CD4-positive, alpha-beta T cell (primary cell): Measurements from ENCODE around the gene KIF4A. TPM values are rescaled to one million over a fixed set of nuclear protein-coding genes. Genes with fewer than 3 reads are reported as not detected.

Source experiments
- ATAC-seq: fragments of 200-7000 bp; cut with Tn5 transposase; one replicate; pipeline ENCODE4 v1.10.0; 2022; ENCODE audit warnings: mild to moderate bottlenecking; ENCODE audit not compliant: poor library complexity
- CTCF ChIA-PET: fragments of 350-600 bp; sonication (Branson Sonifier 250); formaldehyde crosslinking; loops from one replicate; lab custom pipeline; 2021; ENCODE audit warnings: antibody characterized with exemption, inconsistent platforms; lab: Charles Lee
- POLR2A ChIA-PET: fragments of 350-600 bp; sonication (Branson Sonifier 250); formaldehyde crosslinking; loops from one replicate; lab custom pipeline; 2021; ENCODE audit warnings: antibody characterized with exemption, inconsistent platforms; lab: Charles Lee
- DNase-seq, 14 experiments: peaks; one replicate each; pipeline ENCODE4 v3.0.0-alpha.2; 2013 to 2020; ENCODE audit warnings: mixed read lengths in 2 of 14
- H3K27ac ChIP-seq, 2 donors: one replicate each; pipeline versions ENCODE4 v1.5.1 to v1.7.0; 2013; ENCODE audit warnings: low read length in 2 of 2, low read depth in 1 of 2, mild to moderate bottlenecking in 1 of 2
- H3K27me3 ChIP-seq, 2 experiments: 1 replicate in 1 of 2; 2 replicates in 1 of 2; pipeline versions ENCODE4 v1.6.1 to v1.7.0; 2013; ENCODE audit warnings: low read length in 2 of 2, control low read depth in 1 of 2, mild to moderate bottlenecking in 1 of 2, moderate library complexity in 1 of 2; ENCODE audit not compliant: insufficient read depth in 2 of 2, control insufficient read depth in 1 of 2
- H3K36me3 ChIP-seq: one replicate; pipeline ENCODE4 v1.6.1; 2013; ENCODE audit warnings: low read length, control low read depth; ENCODE audit not compliant: insufficient read depth
- H3K4me1 ChIP-seq: one replicate; pipeline ENCODE4 v1.6.1; 2013; ENCODE audit warnings: low read length, control low read depth; ENCODE audit not compliant: insufficient read depth
- H3K4me3 ChIP-seq: one replicate; pipeline ENCODE4 v1.5.1; 2013; ENCODE audit warnings: mild to moderate bottlenecking, low read length, moderate library complexity
- H3K9me3 ChIP-seq, 2 experiments: 1 replicate in 1 of 2; 2 replicates in 1 of 2; pipeline versions ENCODE4 v1.6.1 to v1.7.0; 2013; ENCODE audit warnings: low read length in 2 of 2, mild to moderate bottlenecking in 2 of 2, control low read depth in 1 of 2, moderate library complexity in 1 of 2; ENCODE audit not compliant: control insufficient read depth in 1 of 2, insufficient read depth in 1 of 2
- H3K27ac Mint-ChIP-seq: one replicate; pipeline ENCODE4 v1.8.0; 2020; ENCODE audit warnings: mixed read lengths
- H3K27me3 Mint-ChIP-seq: one replicate; pipeline ENCODE4 v1.8.0; 2021; ENCODE audit warnings: mixed read lengths
- H3K36me3 Mint-ChIP-seq: one replicate; pipeline ENCODE4 v1.8.0; 2021; ENCODE audit warnings: low read depth, mixed read lengths
- H3K4me1 Mint-ChIP-seq: one replicate; pipeline ENCODE4 v1.8.0; 2021; ENCODE audit warnings: low read depth, mixed read lengths
- H3K4me3 Mint-ChIP-seq: one replicate; pipeline ENCODE4 v1.8.0; 2020; ENCODE audit warnings: mild to moderate bottlenecking, mixed read lengths
- H3K9me3 Mint-ChIP-seq: one replicate; pipeline ENCODE4 v1.8.0; 2020; ENCODE audit warnings: mixed read lengths
- intact Hi-C, 2 experiments: fragments of 100-400 bp; cut with DNase I in 1 of 2; cut with micrococcal nuclease in 1 of 2; formaldehyde crosslinking; loops; one replicate each; pipeline versions ENCODE4 v1.15.1 to v1.9.0; 2023 to 2025; cut with DNase I, micrococcal nuclease
- total RNA-seq, 174 experiments: library from RNA in 2 of 174; stranded (reverse) in 2 of 174; gene quantifications; one replicate each; pipeline ENCODE4 v1.2.3 and lab custom pipeline; 2021 to 2026
- TF ChIP-seq, protein P1 (sequence below): fragments of 200-600 bp; IDR thresholded peaks from one replicate; pipeline ENCODE4 v1.8.0; 2022; ENCODE audit warnings: antibody characterized with exemption, mild to moderate bottlenecking

Gene KIF4A
- total RNA-seq, 2 experiments from 2014 or later = 0.06 to 0.19 TPM

DNA sequence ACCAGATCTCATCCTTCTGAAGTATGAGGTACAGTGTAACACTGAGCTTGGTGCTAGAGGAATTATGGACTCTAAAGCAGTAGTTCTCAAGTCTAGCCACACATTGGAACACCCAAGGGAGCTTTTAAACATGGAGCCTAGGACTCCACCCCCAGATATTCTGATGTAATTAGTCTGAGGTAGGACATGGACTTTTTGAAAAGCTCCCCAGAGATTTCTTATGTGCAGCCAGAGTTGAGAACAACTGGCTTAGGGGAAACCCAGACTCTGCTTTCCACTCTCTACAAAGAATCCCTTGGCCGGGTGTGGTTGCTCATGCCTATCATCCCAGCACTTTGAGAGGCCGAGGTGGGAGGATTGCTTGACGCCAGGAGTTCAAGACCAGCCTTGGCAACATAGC is 121.6 kb downstream of the KIF4A start:
- TF ChIP-seq, protein P1, sequence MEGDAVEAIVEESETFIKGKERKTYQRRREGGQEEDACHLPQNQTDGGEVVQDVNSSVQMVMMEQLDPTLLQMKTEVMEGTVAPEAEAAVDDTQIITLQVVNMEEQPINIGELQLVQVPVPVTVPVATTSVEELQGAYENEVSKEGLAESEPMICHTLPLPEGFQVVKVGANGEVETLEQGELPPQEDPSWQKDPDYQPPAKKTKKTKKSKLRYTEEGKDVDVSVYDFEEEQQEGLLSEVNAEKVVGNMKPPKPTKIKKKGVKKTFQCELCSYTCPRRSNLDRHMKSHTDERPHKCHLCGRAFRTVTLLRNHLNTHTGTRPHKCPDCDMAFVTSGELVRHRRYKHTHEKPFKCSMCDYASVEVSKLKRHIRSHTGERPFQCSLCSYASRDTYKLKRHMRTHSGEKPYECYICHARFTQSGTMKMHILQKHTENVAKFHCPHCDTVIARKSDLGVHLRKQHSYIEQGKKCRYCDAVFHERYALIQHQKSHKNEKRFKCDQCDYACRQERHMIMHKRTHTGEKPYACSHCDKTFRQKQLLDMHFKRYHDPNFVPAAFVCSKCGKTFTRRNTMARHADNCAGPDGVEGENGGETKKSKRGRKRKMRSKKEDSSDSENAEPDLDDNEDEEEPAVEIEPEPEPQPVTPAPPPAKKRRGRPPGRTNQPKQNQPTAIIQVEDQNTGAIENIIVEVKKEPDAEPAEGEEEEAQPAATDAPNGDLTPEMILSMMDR = no peak
- H3K27ac ChIP-seq = no peak overlapping the region
- no peak overlapping the region for H3K4me3 ChIP-seq
- ATAC-seq = no peak
- H3K4me1 ChIP-seq = no peaks in the 10 kb centered on the region
- no peak overlapping the region for H3K4me3 Mint-ChIP-seq
- no peaks in the 10 kb centered on the region for H3K27me3 ChIP-seq
- DNase-seq = no peak
- H3K4me1 Mint-ChIP-seq = no peaks in the 10 kb centered on the region
- POLR2A ChIA-PET = interaction anchor here (1.0 kb wide), 1 partner anchor 19 kb away, joined by 3 read pairs; no protein-coding TSS in a partner anchor
- CTCF ChIA-PET = no interaction called here
- no peaks in the 10 kb centered on the region for H3K36me3 Mint-ChIP-seq
- intact Hi-C loops = no loop called here
- H3K9me3 Mint-ChIP-seq = no peaks in the 10 kb centered on the region
- no peaks in the 10 kb centered on the region for H3K9me3 ChIP-seq
- H3K27me3 Mint-ChIP-seq = no peaks in the 10 kb centered on the region
- H3K36me3 ChIP-seq = no peaks in the 10 kb centered on the region
- no peak overlapping the region for H3K27ac Mint-ChIP-seq

DNA sequence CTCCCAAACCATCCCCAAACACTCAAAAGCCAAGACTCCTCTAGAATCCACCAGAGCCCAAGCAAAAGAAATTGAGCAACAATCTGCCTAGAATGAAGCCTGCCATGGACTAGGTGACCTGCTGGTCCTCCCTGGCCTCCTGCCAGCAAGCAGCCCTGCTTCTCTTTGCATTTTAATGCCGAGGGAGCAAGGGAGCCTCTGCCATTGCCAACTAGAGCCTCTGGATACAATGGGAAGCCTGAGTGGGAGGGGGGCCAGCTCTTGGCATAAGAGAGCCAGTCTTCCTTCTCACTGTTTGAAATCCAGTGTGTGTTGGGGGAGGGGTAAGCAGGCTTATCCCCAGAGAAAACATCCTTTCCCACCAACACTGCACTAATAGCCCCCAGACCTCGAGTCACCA is 131.7 kb downstream of the KIF4A start:
- DNase-seq = no peak
- no peaks in the 10 kb centered on the region for H3K9me3 ChIP-seq
- no peak overlapping the region for H3K4me3 ChIP-seq
- H3K27ac Mint-ChIP-seq = no peak overlapping the region
- no peaks in the 10 kb centered on the region for H3K36me3 Mint-ChIP-seq
- no peaks in the 10 kb centered on the region for H3K9me3 Mint-ChIP-seq
- no peaks in the 10 kb centered on the region for H3K4me1 Mint-ChIP-seq
- no peaks in the 10 kb centered on the region for H3K4me1 ChIP-seq
- TF ChIP-seq, protein P1 = no peak
- CTCF ChIA-PET = no interaction called here
- no peak overlapping the region for H3K27ac ChIP-seq
- no peaks in the 10 kb centered on the region for H3K36me3 ChIP-seq
- ATAC-seq = no peak
- no peak overlapping the region for H3K4me3 Mint-ChIP-seq
- no peaks in the 10 kb centered on the region for H3K27me3 Mint-ChIP-seq
- intact Hi-C loops = no loop called here
- H3K27me3 ChIP-seq = no peaks in the 10 kb centered on the region
- POLR2A ChIA-PET = no interaction called here

DNA sequence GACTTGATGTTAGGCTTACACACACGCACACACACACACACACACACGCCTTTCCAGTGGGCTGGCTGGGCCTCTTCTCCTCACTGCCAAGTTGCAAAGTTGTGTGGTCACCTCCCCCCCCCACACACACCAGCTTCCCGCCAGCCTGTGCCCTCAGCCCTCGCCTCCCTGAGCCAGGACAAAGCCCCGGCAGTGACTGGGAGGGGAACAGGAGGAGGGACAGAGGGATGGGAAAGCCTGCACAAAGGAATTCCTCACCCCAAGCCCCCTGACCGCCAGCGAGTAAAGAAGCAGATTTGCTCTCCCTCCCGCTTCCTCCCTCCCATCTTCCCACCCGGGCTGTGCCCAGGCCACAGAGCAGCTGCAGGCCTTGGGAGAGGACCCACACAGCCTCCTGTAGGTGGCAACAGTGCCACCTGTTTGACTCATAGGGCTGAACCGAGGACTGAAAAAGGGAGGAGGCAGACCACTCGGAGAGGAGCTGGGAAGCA is 133.0 kb downstream of the KIF4A start, which contains the start of gene GDPD2:
Gene GDPD2 (plus strand): TSS at position 464 of the 491 bp plus-strand sequence. CDS start 1,671 bp downstream, outside the sequence.
- no peaks in the 10 kb centered on the region for H3K27me3 Mint-ChIP-seq
- Histone ChIP-seq H3K27ac (no peak within 1 kb of the TSS), H3K27me3 (no peaks in the 10 kb centered on the region), H3K9me3 (no peaks in the 10 kb centered on the region), H3K4me1 (no peaks in the 10 kb centered on the region), H3K36me3 (no peaks in the 10 kb centered on the region), H3K4me3 (no peak within 1 kb of the TSS)
- H3K36me3 Mint-ChIP-seq = no peaks in the 10 kb centered on the region
- no peaks in the 10 kb centered on the region for H3K9me3 Mint-ChIP-seq
- TF ChIP-seq, protein P1 = no peak
- ChIA-PET POLR2A (interaction anchor here (1.5 kb wide), 1 partner anchor 24 kb away, joined by 5 read pairs; no protein-coding TSS in a partner anchor), CTCF (interaction anchor here (2.0 kb wide), 1 partner anchor 11 kb away, joined by 7 read pairs; no protein-coding TSS in a partner anchor)
- ATAC-seq (no peak), DNase-seq (no peak)
- intact Hi-C loops = no loop called here
- H3K27ac Mint-ChIP-seq = no peak within 1 kb of the TSS
- H3K4me3 Mint-ChIP-seq = no peak within 1 kb of the TSS
- H3K4me1 Mint-ChIP-seq = no peaks in the 10 kb centered on the region
